Measurements from ENCODE around the gene DUS1L. TPM values are rescaled to one million over a fixed set of nuclear protein-coding genes. Genes with fewer than 3 reads are reported as not detected.

The DUS1L gene
- polyA plus RNA-seq, 1 donor from 2014 or later: 55.7 TPM

- peak overlapping the region in 3 of 4 donors; percentile 65 to 83 (median 78) for H3K4me3 Mint-ChIP-seq
- no peaks in the 10 kb centered on the region for H3K9me3 Mint-ChIP-seq
- H3K27ac Mint-ChIP-seq: peak overlapping the region in 2 of 3 donors; percentile 10 to 39
- no peaks in the 10 kb centered on the region for H3K27me3 Mint-ChIP-seq
- peaks cover 2 to 5% (median 5%) of the 10 kb centered on the region in 3 donors for H3K4me1 Mint-ChIP-seq
- H3K36me3 Mint-ChIP-seq: no peaks in the 10 kb centered on the region
These were observed 30.4 kb upstream of the DUS1L start for GRCh38 chr17:82095777-82096708.

- no peaks in the 10 kb centered on the region for H3K9me3 Mint-ChIP-seq
- H3K27ac Mint-ChIP-seq: peak overlapping the region in 1 of 3 donors; percentile 39
- H3K4me3 Mint-ChIP-seq: peak overlapping the region in 2 of 4 donors; percentile 45 to 65
- H3K36me3 Mint-ChIP-seq: no peaks in the 10 kb centered on the region
- H3K27me3 Mint-ChIP-seq: no peaks in the 10 kb centered on the region
- peaks cover 2 to 5% (median 3%) of the 10 kb centered on the region in 3 donors for H3K4me1 Mint-ChIP-seq
These were observed 29.6 kb upstream of the DUS1L start for GRCh38 chr17:82094931-82095776.

GRCh38 chr17:82092995-82093751 is 27.6 kb upstream of the DUS1L start:
- no peaks in the 10 kb centered on the region for H3K4me1 Mint-ChIP-seq
- no peak overlapping the region for H3K27ac Mint-ChIP-seq
- H3K27me3 Mint-ChIP-seq: no peaks in the 10 kb centered on the region
- no peak overlapping the region for H3K4me3 Mint-ChIP-seq
- H3K9me3 Mint-ChIP-seq: no peaks in the 10 kb centered on the region
- no peaks in the 10 kb centered on the region for H3K36me3 Mint-ChIP-seq

GRCh38 chr17:82092628-82092994 is 27.0 kb upstream of the DUS1L start:
- Mint-ChIP-seq H3K27ac (no peak overlapping the region), H3K27me3 (no peaks in the 10 kb centered on the region), H3K4me1 (no peaks in the 10 kb centered on the region), H3K4me3 (no peak overlapping the region), H3K36me3 (no peaks in the 10 kb centered on the region), H3K9me3 (no peaks in the 10 kb centered on the region)

GRCh38 chr17:82092094-82092586 is 26.5 kb upstream of the DUS1L start:
- Mint-ChIP-seq H3K27me3 (no peaks in the 10 kb centered on the region), H3K4me3 (no peak overlapping the region), H3K4me1 (no peaks in the 10 kb centered on the region), H3K36me3 (no peaks in the 10 kb centered on the region), H3K9me3 (no peaks in the 10 kb centered on the region), H3K27ac (no peak overlapping the region)

GRCh38 chr17:82091264-82092066 is 25.9 kb upstream of the DUS1L start:
- H3K4me1 Mint-ChIP-seq: no peaks in the 10 kb centered on the region
- H3K9me3 Mint-ChIP-seq: no peaks in the 10 kb centered on the region
- no peak overlapping the region for H3K4me3 Mint-ChIP-seq
- H3K27ac Mint-ChIP-seq: no peak overlapping the region
- no peaks in the 10 kb centered on the region for H3K27me3 Mint-ChIP-seq
- no peaks in the 10 kb centered on the region for H3K36me3 Mint-ChIP-seq

GRCh38 chr17:82090549-82091263 is 25.1 kb upstream of the DUS1L start:
- Mint-ChIP-seq H3K9me3 (no peaks in the 10 kb centered on the region), H3K27me3 (no peaks in the 10 kb centered on the region), H3K4me3 (no peak overlapping the region), H3K27ac (no peak overlapping the region), H3K4me1 (no peaks in the 10 kb centered on the region), H3K36me3 (no peaks in the 10 kb centered on the region)

- Mint-ChIP-seq H3K27me3 (no peaks in the 10 kb centered on the region), H3K27ac (no peak overlapping the region), H3K36me3 (no peaks in the 10 kb centered on the region), H3K4me3 (no peak overlapping the region), H3K9me3 (no peaks in the 10 kb centered on the region), H3K4me1 (no peaks in the 10 kb centered on the region)
These were observed 24.3 kb upstream of the DUS1L start for GRCh38 chr17:82089723-82090548.

- H3K4me3 Mint-ChIP-seq: no peak overlapping the region
- H3K4me1 Mint-ChIP-seq: no peaks in the 10 kb centered on the region
- H3K36me3 Mint-ChIP-seq: no peaks in the 10 kb centered on the region
- no peaks in the 10 kb centered on the region for H3K27me3 Mint-ChIP-seq
- H3K27ac Mint-ChIP-seq: no peak overlapping the region
- H3K9me3 Mint-ChIP-seq: no peaks in the 10 kb centered on the region
These were observed 23.5 kb upstream of the DUS1L start for GRCh38 chr17:82088838-82089722.

GRCh38 chr17:82087961-82088837 is 22.6 kb upstream of the DUS1L start:
- no peaks in the 10 kb centered on the region for H3K27me3 Mint-ChIP-seq
- H3K27ac Mint-ChIP-seq: no peak overlapping the region
- H3K36me3 Mint-ChIP-seq: no peaks in the 10 kb centered on the region
- no peak overlapping the region for H3K4me3 Mint-ChIP-seq
- no peaks in the 10 kb centered on the region for H3K4me1 Mint-ChIP-seq
- H3K9me3 Mint-ChIP-seq: no peaks in the 10 kb centered on the region

Measured in IgD-negative memory B cell (primary cell).